ENCODE measurements around the gene PELI1.

The PELI1 gene

DNA sequence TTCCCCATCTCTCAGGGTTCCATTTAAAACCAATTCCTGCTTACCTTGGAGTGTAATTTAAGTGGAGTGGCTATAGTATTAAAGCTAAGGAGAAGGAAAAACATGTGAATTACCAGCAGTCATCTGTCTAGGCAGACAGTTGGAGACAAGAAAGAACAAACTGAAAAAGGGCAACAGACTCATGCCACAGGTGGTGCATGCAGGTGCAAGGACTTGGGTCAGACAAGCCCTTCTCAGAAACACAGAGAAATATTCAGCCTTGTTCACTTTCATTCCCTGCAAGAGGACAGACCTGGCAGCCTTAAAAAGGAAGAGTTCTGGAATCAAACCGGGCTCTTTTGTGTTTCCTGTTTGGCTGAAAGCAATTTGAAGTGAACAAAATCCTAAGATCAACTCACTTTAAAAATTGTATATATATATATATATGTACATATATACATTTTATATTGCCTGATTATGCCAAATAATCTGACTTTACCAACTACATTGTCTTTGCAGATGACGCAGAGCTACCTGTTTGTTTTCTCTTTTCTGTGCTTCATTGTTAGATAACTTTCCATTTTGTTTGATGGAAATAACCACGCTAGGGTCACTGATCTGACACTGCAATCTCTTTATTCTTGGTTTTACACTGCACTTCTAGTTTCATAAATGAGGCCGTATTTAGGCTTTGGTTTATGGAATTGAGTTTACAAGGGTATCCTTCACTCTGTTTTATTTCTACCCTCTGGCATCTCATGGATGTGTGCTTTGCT lies 89.9 kb downstream of the PELI1 start:
- in situ Hi-C loops (cut with HindIII; ENCODE audit: low sequenced_read_pairs): no loop called here
- no peak overlapping the region for H3K4me3 ChIP-seq (ENCODE audit: low read depth, low read length)
- no peak for DNase-seq (ENCODE audit: low read depth, low spot score)
- TF ChIP-seq, protein P1, sequence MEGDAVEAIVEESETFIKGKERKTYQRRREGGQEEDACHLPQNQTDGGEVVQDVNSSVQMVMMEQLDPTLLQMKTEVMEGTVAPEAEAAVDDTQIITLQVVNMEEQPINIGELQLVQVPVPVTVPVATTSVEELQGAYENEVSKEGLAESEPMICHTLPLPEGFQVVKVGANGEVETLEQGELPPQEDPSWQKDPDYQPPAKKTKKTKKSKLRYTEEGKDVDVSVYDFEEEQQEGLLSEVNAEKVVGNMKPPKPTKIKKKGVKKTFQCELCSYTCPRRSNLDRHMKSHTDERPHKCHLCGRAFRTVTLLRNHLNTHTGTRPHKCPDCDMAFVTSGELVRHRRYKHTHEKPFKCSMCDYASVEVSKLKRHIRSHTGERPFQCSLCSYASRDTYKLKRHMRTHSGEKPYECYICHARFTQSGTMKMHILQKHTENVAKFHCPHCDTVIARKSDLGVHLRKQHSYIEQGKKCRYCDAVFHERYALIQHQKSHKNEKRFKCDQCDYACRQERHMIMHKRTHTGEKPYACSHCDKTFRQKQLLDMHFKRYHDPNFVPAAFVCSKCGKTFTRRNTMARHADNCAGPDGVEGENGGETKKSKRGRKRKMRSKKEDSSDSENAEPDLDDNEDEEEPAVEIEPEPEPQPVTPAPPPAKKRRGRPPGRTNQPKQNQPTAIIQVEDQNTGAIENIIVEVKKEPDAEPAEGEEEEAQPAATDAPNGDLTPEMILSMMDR (IDR thresholded peaks at IDR 0.05; ENCODE audit: low read depth, low read length): no peak

DNA sequence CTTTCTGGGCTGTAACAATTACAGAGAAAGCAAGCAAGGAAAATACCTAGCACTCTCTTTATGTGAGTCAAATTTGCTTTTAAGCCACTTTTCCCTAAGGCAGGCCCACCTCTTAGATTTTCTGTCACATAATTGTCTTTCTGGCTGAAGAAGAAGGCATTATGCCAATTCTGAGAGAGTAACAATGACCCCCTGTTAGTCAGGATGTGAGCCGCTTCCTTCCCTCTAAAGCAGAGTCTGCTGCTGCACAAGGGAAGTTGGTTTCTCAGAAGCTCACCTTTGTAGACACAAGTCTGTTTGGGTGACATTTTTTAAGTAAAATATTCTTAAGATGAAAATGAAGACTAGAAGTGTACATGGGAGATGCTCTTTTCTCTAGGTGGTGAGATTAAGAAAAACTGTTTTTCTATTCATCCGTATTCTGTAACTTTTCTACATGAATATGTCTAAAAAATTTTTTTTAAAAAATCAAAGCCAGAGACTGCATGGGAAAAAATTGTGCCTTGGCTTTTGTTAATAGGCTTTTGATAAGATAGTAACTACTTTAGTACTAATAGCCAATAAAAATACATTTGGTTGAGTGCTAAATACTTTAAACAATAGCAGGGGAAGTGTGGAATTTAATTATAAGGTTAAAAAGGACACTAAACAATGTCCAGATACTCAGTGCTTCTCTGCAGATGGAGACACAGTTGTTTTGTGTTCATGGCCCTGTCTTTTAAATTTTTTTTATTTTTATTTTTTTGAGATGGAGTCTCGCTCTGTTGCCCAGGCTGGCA lies 91.6 kb downstream of the PELI1 start:
- TF ChIP-seq, protein P1 (IDR thresholded peaks at IDR 0.05; ENCODE audit: low read depth, low read length): no peak
- no peak for DNase-seq (ENCODE audit: low read depth, low spot score)
- H3K4me3 ChIP-seq (ENCODE audit: low read depth, low read length): no peak overlapping the region
- in situ Hi-C loops (cut with HindIII; ENCODE audit: low sequenced_read_pairs): no loop called here

DNA sequence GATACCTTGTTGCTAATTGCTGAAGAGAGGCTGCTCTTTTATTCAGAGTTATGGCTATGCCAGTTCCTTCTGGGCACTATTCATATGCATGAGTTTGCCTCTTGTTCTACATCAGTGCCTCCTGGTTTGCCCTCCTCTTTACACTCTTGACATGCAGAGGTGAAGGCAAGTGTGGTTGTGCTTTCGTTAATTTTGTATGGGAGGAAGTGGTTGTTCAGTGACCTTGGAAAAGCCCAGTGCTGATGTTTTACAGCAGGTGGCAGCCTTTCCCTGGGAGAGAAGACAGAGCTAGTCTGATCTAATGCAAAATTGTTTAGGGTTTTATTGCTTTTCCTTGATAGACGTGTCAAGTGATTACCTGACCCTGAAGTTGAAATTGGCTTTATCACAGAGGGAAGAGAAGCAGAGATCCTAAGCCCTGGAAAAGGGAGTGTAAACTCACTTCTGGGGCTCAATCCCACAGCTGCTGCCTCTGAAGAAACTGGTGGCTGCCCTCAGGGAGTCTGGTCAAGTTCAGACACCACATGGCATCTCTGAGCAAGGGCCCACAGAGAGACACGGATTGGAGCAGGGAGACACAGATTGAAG lies 94.5 kb downstream of the PELI1 start:
- peak; percentile 64 for DNase-seq (ENCODE audit: low read depth, low spot score)
- H3K4me3 ChIP-seq (ENCODE audit: low read depth, low read length): no peak overlapping the region
- TF ChIP-seq, protein P1 (IDR thresholded peaks at IDR 0.05; ENCODE audit: low read depth, low read length): peak; percentile 90
- in situ Hi-C loops (cut with HindIII; ENCODE audit: low sequenced_read_pairs): no loop called here

DNA sequence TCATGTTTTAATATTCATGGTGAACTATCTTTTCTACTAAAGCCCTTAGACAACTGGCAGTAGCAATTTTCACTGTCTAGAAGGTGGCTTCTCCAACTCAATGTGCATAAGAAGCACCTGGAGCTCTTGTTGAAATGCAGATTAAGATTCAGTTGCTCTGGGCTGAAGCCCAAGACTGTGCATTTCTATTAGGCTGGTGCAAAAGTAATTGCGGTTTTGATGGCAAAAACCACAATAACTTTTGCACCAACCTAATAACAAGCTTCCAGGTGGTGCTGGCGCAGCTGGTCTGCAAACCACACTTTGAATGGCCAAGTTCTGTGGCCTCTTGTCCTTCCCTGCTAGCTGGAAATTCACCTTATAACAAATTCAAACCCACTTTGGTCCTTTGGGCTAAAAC lies 98.3 kb downstream of the PELI1 start:
- in situ Hi-C loops (cut with HindIII; ENCODE audit: low sequenced_read_pairs): no loop called here
- DNase-seq (ENCODE audit: low read depth, low spot score): no peak
- TF ChIP-seq, protein P1 (IDR thresholded peaks at IDR 0.05; ENCODE audit: low read depth, low read length): no peak
- H3K4me3 ChIP-seq (ENCODE audit: low read depth, low read length): no peak overlapping the region
